GM18499 (cell line): ENCODE results near the gene ARHGAP25.

Source experiments
- ATAC-seq: cut with Tn5 transposase; IDR thresholded peaks from one replicate; pipeline ENCODE4 v1.9.1; 2021; ENCODE audit warnings: moderate number of reproducible peaks; ENCODE audit not compliant: insufficient read depth, unreplicated experiment

ARHGAP25 gene

GRCh38 chr2:68764041-68764805, 29.6 kb downstream of the ARHGAP25 start:
- ATAC-seq: no peak

DNA sequence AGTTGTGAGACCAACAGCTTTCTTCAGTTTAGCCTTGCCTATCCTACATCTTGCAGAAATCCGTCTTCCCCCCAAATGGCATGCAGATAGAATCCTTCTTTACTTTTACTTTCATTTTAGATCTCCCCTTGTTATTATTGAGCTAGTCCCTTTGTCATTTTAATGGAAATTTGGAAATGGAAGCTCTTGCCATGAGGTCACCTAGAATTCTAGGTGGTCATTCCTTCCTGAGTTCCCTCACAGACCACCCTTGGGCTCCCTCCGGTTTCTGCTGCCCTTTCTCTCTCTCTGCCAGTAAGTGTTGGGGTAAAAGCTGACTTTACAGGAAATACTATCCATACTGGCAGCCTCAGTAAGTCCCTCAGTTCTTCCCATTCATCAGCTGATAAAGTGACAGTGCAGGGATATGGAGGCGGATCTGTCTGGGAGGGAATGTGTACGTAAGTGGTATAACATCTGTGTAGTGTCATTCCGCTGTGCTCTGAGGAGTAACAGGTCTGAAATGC, 30.2 kb downstream of the ARHGAP25 start:
- ATAC-seq: no peak

DNA sequence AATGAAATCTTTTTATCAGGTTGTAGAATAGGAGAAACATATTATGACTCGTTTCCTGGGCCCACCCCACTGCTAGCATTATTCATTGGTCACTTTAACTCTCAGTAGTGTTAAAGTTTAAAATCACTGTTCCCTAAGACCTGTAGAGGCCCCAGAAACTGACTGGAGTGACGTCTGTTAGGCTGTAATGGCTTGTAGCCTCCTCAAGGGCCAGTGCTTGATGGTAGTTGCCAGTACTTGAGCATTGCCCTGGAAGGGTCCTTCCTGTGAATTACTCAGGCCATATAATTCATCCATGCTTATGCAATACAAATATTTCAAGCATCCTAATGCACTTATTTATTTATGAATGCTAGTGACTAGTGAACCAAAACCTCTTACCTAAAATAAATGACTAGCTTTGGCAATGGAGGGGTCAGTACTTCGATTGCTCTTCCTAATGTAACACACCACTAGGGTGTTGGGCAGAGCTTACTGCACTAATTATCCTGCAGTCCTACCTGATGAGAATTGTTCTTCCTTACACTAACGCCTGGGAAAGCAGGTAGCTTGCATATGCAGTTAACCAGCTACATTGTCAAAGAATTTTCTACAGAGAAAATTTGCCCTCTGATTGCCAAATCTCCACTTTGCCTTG, 31.2 kb downstream of the ARHGAP25 start:
- no peak for ATAC-seq

DNA sequence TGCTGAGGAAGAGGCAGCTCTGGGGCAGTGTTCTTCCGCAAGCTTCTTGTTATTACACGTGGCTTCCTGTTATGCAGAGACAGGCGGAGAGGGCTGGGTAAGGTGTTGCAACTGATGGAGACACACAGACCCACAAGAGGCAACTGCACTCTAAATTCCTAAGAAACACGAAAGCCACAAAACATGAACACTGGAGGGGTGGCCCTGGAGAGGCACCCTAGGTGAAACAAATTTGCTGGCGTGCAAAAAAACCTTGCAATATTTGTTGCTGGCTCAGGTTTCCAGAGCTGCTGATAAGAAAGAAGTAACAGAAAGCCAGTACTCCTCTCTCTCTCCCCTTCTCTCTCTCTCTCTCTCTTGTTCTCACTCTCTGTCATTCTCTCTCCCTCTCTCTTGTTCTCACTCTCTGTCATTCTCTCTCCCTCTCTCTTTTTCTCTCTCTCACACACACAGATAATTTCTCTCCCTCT, 31.8 kb downstream of the ARHGAP25 start:
- no peak for ATAC-seq

GRCh38 chr2:68767031-68767961, 32.7 kb downstream of the ARHGAP25 start:
- ATAC-seq: no peak

- ATAC-seq: no peak
Measured at GRCh38 chr2:68767996-68768395, 33.4 kb downstream of the ARHGAP25 start.

DNA sequence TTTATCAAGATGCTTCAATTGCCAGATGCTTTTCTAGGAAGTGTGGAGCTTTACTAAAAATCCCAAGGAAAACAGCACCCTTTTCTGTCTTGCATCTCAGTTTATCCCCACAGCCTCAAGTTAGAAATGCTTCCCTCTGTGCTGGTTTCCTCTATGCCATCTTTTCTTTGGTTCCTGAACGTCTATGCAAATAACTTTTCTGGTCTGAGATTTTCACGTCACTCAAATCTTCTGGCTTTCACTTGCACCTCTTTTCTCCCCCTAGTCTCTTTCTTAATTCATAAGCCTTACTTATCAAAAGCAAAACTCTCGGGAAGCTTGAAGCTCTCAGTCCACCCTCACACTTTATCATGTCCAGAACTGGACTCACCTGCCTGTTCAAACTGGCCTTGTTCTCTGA, 33.9 kb downstream of the ARHGAP25 start:
- no peak for ATAC-seq

GRCh38 chr2:68768951-68769350, 34.3 kb downstream of the ARHGAP25 start:
- no peak for ATAC-seq

DNA sequence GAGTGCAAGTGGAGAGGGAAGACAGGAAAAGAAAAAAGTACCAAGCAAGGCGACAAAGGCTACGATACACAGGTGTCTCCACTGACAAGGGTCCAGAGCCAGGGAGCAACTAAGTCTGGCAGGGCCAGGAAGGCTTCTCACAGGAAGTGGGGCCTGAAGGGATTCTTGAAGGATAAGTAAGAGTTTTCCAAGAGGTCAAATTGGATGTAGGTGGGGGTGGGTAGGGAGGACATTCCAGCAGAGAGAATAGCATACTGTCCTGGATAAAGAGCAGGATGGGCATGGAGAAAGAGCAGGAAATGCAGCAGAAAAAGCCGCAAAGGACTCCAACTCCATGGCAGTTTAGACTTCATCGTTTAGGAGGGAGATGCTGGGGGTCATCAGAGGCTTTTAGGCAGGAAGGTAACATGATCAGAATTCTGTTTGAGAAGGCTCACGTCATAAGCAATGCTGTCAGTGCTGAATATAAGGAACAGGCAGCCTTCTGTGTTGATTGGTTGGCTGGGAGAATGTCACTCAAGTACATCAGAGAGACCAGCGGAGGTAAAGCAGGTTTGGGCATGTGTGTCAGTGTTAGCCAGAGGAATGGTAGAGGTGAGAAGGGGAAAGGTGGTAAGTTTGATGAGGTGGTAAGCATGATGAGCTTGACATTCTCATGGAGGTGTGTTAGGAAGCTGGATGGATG, 35.1 kb downstream of the ARHGAP25 start:
- ATAC-seq: no peak

- ATAC-seq: no peak
Measured at GRCh38 chr2:68770271-68771111, 35.9 kb downstream of the ARHGAP25 start.

DNA sequence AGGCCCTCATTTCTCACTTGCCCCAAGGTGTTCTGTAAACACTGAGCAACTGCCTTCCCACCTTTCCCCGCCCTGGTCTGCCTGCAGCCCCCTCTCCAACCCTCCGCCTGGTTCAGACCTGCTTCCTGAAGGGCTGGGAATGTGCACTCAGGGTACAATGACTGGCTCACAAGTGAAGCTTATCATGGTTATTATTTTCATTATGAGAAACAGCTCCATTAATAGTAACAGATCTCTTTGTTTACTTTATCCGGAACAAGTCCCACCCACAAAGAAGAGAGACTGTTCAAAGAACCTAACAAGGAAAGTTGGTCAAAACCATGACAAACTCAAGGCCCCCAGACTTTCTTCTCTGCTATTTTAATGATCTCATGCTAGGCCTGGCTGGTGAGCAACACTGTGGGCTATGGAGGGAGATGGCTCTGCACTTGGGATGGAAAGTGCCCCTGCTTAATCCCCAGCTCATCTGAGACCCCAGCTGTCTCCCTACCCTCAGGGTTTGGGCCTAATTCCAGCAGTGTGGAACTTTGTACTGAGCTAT, 36.7 kb downstream of the ARHGAP25 start:
- no peak for ATAC-seq

DNA sequence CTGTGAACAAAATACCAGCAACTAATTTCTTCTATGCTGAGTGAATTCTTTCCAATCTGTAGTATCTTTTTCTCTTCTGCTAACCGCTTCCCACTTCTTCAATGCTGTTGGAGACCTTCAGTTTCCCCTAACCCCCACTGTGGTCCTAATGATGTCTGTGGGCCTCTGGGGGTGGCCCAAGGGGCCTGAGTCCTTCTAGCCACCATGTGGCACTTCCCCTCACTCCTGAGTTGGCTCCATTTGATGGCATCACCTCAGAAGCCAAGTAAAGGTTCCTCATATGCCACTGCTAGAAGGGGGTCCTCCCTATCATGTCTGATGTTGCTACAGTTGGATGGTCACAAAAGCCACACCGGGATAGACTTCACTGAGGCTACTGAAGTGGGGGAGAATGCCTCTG, 37.5 kb downstream of the ARHGAP25 start:
- no peak for ATAC-seq

DNA sequence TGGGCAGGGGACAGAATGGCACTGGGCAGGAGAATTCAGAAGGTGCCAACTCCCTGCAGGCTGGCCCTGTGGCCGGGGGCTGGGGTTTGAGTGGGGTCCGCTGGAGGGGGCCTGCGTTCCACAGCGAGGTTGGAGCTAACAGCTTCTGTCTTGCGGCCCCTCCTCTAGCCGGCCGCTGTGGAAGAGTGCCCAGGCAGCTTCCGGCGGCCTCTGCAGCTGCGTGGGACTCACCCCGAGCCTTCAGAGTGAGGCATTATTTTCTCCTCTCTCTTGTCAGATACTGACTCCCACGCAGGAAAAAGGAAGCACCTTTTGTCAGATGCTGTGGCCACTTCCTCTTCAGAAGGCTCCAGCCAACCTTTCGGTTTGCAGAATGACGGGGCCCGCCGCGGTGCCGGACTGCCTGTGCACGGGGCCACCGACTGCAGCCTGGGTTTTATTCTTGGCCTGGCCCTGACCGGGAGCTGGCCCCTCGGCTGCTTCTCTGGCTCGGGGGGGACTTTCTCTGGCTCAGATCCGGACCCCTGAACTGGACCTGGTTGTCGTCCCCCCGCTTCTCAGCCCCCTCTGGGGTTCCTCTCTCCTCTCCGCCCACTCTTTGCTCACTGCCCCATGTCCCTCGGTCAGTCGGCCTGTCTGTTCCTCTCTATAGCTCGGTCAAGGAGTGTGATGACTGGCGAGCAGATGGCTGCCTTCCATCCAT, 40.1 kb downstream of the ARHGAP25 start:
- ATAC-seq: peak; percentile 59

GRCh38 chr2:68775272-68775842, 40.7 kb downstream of the ARHGAP25 start:
- no peak for ATAC-seq

- no peak for ATAC-seq
Measured at GRCh38 chr2:68776124-68776523, 41.5 kb downstream of the ARHGAP25 start.

DNA sequence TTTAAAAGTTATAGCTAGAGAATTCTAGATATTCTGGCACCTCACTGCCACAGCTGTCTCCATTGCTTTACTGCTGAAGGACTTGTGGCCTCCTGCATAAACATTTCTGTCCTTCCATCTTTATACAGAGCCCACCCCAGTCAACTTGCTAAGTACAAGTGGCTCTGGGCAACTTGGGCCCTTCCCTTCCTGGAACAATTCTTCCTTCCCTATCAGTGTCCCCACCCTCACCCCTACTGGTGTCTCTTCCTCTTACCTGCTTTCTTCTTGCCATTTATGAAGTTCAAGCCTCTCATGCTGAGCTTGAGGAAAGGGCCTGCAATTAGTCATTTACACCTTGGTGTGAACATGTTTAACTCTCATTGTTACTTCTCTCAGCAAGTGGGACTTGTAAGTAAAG, 45.0 kb downstream of the ARHGAP25 start:
- ATAC-seq: no peak

DNA sequence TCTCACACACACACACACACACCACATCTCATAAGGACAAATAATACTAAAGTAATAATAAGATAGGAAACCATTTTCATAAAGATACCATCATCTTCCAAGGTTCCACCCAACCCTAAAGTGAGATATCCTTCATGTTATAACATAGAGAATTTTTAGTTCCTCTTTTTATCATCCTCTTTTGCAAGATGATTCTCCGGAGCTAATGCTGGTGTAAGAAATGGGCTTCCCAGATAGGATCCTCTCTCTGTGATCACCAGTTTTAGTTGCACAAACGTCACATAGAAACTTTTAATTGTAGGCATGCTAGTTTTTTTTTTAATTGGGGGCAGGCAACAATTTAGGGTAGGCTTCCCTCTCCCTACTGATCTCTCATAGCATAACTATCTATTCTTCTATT, 49.6 kb downstream of the ARHGAP25 start:
- no peak for ATAC-seq

DNA sequence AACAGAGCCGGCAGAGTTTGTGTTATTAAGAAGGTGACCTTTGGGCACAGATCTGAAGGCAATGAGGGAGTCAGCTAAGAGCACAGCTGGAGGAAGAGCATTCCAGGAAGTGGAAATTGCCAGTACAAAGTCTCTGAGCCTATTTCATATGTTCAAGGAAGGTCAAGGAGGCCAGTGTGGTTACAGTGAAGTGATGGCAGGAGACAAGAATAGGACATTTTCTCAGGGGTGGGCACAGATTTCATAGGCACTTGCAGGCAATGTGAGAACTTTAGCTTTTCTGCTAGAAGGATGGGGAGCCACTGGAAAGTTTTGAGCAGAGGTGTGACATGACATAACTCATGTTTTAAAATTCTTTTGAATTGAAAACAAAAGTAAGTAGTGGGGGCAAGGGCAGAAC, 50.3 kb downstream of the ARHGAP25 start:
- ATAC-seq: no peak
